ENCODE measurements around the gene DPH3. TPM values are rescaled to one million over a fixed set of nuclear protein-coding genes. Genes with fewer than 3 reads are reported as not detected.

The DPH3 gene
- total and polyA plus RNA-seq, 9 of the 15 experiments (the other 6 are each of a cell fraction or from before 2014, with no cell fraction given): 15.9 to 131 (median 38.7) TPM

GRCh38 chr3:16313886-16314645 is 49.3 kb upstream of the DPH3 start:
- WGBS (ENCODE audit: insufficient coverage, low coverage, missing lambda C conversion rate): 88% methylated on average over 5 of the region's 5 CpGs
- BruUV-seq (replicated peaks): no TSS peak
- TF ChIP-seq, protein P1, sequence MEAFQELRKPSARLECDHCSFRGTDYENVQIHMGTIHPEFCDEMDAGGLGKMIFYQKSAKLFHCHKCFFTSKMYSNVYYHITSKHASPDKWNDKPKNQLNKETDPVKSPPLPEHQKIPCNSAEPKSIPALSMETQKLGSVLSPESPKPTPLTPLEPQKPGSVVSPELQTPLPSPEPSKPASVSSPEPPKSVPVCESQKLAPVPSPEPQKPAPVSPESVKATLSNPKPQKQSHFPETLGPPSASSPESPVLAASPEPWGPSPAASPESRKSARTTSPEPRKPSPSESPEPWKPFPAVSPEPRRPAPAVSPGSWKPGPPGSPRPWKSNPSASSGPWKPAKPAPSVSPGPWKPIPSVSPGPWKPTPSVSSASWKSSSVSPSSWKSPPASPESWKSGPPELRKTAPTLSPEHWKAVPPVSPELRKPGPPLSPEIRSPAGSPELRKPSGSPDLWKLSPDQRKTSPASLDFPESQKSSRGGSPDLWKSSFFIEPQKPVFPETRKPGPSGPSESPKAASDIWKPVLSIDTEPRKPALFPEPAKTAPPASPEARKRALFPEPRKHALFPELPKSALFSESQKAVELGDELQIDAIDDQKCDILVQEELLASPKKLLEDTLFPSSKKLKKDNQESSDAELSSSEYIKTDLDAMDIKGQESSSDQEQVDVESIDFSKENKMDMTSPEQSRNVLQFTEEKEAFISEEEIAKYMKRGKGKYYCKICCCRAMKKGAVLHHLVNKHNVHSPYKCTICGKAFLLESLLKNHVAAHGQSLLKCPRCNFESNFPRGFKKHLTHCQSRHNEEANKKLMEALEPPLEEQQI (IDR thresholded peaks at IDR 0.05): no peak
- no peak for TF ChIP-seq ATF7 (IDR thresholded peaks at IDR 0.05)
- TF ChIP-seq DACH1 (IDR thresholded peaks at IDR 0.05; ENCODE audit: partially characterized antibody): no peak
- no peak for TF ChIP-seq NCOA2 (IDR thresholded peaks at IDR 0.05; ENCODE audit: partially characterized antibody in 2 of 2)
- TF ChIP-seq LEF1 (IDR thresholded peaks at IDR 0.05): no peak
- no peak for TF ChIP-seq ZNF174 (CRISPR knock-in tag; IDR thresholded peaks at IDR 0.05)
- no peak for TF ChIP-seq GTF2B (IDR thresholded peaks at IDR 0.05; ENCODE audit: extremely low read depth, insufficient read length)
- TF ChIP-seq, protein P2, sequence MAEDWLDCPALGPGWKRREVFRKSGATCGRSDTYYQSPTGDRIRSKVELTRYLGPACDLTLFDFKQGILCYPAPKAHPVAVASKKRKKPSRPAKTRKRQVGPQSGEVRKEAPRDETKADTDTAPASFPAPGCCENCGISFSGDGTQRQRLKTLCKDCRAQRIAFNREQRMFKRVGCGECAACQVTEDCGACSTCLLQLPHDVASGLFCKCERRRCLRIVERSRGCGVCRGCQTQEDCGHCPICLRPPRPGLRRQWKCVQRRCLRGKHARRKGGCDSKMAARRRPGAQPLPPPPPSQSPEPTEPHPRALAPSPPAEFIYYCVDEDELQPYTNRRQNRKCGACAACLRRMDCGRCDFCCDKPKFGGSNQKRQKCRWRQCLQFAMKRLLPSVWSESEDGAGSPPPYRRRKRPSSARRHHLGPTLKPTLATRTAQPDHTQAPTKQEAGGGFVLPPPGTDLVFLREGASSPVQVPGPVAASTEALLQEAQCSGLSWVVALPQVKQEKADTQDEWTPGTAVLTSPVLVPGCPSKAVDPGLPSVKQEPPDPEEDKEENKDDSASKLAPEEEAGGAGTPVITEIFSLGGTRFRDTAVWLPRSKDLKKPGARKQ (CRISPR knock-in tag; IDR thresholded peaks at IDR 0.05): no peak
- no peak for TF ChIP-seq NR3C1 (CRISPR knock-in tag; IDR thresholded peaks at IDR 0.05)
- TF ChIP-seq, protein P3, sequence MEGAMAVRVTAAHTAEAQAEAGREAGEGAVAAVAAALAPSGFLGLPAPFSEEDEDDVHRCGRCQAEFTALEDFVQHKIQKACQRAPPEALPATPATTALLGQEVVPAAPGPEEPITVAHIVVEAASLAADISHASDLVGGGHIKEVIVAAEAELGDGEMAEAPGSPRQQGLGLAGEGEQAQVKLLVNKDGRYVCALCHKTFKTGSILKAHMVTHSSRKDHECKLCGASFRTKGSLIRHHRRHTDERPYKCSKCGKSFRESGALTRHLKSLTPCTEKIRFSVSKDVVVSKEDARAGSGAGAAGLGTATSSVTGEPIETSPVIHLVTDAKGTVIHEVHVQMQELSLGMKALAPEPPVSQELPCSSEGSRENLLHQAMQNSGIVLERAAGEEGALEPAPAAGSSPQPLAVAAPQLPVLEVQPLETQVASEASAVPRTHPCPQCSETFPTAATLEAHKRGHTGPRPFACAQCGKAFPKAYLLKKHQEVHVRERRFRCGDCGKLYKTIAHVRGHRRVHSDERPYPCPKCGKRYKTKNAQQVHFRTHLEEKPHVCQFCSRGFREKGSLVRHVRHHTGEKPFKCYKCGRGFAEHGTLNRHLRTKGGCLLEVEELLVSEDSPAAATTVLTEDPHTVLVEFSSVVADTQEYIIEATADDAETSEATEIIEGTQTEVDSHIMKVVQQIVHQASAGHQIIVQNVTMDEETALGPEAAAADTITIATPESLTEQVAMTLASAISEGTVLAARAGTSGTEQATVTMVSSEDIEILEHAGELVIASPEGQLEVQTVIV (CRISPR knock-in tag; IDR thresholded peaks at IDR 0.05; ENCODE audit: borderline replicate concordance): no peak
- no peak for TF ChIP-seq HCFC1 (IDR thresholded peaks at IDR 0.05; ENCODE audit: low read depth, low read length)
- TF ChIP-seq POLR3A (IDR thresholded peaks at IDR 0.05; ENCODE audit: borderline replicate concordance, extremely low read depth, insufficient read depth, insufficient read length): no peak

More at GRCh38 chr3:16313886-16314645, 49.3 kb upstream of the DPH3 start:
- in situ Hi-C loops (cut with MboI): no loop called here
- H3K79me2 ChIP-seq (ENCODE audit: control insufficient read depth, insufficient read depth, low read length): no peaks in the 10 kb centered on the region; the same call in 2 of the 3 replicates
- no peak for ATAC-seq
- no peak for FAIRE-seq
- peaks cover 66% of the 10 kb centered on the region for H3K36me3 ChIP-seq (ENCODE audit: control insufficient read depth, insufficient read depth, low read length)
- intact Hi-C loops (cut with micrococcal nuclease): no loop called here
- peaks cover 3% of the 10 kb centered on the region for H3K9me1 ChIP-seq (ENCODE audit: control insufficient read depth, insufficient read depth, low read length)
- H3K4me2 ChIP-seq (ENCODE audit: insufficient read depth, low read length): no peak overlapping the region
- no peak overlapping the region for H2AFZ ChIP-seq (ENCODE audit: low read depth, low read length)
- no peak overlapping the region for H3K4me3 ChIP-seq
- H4K20me1 ChIP-seq (replicated peaks; ENCODE audit: control insufficient read depth, insufficient read depth, low read length): no peaks in the 10 kb centered on the region; the same call in 1 of the 2 replicates
- ChIA-PET CTCF (ENCODE audit: low intra/inter-chr PET ratio) (interaction anchor here (0.6 kb wide), 1 partner anchor 238 kb away, joined by 3 read pairs; no protein-coding TSS in a partner anchor), POLR2A (interaction anchor here (0.7 to 1.4 kb wide), 3 partner anchors 9 to 159 kb away, joined by 3 to 4 read pairs (median 4); no protein-coding TSS in a partner anchor)
- no peaks in the 10 kb centered on the region for H3K9me3 ChIP-seq (replicated peaks; ENCODE audit: control insufficient read depth, insufficient read depth, low read depth, low read length)
- no peak overlapping the region for H3K27ac ChIP-seq (ENCODE audit: extremely low read depth, low read depth, low read length)
- no peaks in the 10 kb centered on the region for H3K27me3 ChIP-seq (ENCODE audit: control insufficient read depth in 2 of 2, insufficient read depth in 2 of 2, low read length in 2 of 2)
- no peak overlapping the region for H3K9ac ChIP-seq (ENCODE audit: insufficient read depth in 1 of 2, low read depth in 2 of 2, low read length in 2 of 2)
- no peak for DNase-seq (ENCODE audit: extremely low read depth in 1 of 4, low spot score in 3 of 4)
- peaks cover 6 to 18% of the 10 kb centered on the region in 2 experiments; a peak in 4 of 5 replicates for H3K4me1 ChIP-seq (replicated peaks in 1 of 2; ENCODE audit: control insufficient read depth in 2 of 2, insufficient read depth in 2 of 2, low read length in 2 of 2)

All from K562 (cell line).